ENCODE measurements around the gene ABHD12B.

DNA sequence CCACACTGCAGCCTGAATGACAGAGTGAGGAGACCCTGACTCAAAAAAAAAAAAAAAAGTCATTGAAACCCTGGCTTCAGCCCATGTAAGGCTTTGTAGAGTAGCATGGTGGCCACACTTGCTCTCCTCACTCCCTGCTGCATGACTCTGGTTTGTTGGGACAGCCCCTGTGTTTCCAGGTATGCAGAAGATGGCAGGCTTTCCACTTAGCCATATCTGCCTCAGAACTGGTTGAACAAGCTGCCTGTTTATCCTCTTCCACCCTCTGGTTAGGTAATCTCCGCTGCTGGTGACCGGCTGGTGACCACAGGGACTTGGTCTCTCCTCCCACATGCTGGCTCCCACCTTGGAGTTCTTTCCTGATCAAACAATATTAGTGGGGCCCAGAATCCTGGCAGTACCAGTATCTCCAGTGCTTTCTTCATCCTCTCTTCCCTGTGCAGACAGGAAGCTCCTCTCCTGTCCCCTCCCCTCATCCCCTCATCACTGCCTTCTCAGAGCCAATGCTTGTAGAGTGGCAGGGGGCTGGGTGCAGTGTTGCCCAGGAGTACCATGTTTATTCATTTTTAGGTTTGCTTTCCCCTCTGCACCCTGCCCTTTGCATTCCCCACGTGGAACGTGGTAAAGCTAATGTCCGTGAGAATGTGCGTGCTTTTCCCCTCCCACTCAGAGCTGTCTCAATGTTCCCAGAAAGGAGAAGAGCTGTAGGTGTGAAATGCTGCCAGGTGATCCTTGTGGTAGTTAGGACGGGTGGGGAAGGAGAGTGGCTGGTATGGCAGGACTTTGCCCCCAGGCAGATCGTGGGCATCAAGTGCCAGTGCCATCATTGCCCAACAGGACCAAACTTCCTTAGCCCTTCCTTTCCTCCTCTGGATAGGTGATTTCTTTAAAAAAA, 11.3 kb downstream of the ABHD12B start:
- TF ChIP-seq, protein P1, sequence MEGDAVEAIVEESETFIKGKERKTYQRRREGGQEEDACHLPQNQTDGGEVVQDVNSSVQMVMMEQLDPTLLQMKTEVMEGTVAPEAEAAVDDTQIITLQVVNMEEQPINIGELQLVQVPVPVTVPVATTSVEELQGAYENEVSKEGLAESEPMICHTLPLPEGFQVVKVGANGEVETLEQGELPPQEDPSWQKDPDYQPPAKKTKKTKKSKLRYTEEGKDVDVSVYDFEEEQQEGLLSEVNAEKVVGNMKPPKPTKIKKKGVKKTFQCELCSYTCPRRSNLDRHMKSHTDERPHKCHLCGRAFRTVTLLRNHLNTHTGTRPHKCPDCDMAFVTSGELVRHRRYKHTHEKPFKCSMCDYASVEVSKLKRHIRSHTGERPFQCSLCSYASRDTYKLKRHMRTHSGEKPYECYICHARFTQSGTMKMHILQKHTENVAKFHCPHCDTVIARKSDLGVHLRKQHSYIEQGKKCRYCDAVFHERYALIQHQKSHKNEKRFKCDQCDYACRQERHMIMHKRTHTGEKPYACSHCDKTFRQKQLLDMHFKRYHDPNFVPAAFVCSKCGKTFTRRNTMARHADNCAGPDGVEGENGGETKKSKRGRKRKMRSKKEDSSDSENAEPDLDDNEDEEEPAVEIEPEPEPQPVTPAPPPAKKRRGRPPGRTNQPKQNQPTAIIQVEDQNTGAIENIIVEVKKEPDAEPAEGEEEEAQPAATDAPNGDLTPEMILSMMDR (IDR thresholded peaks at IDR 0.05; ENCODE audit: low read length): no peak
- no peak for TF ChIP-seq EZH2phosphoT487 (IDR thresholded peaks at IDR 0.05; ENCODE audit: low read length)

Data from MM.1S (cell line).